ENCODE results near the gene SPNS2. TPM values are rescaled to one million over a fixed set of nuclear protein-coding genes. Genes with fewer than 3 reads are reported as not detected.
A peak's percentile ranks its signal among the peaks of the same experiment; 100 is the strongest.

SPNS2 gene
- total RNA-seq, 1 donor from 2014 or later: 67.0 TPM

DNA sequence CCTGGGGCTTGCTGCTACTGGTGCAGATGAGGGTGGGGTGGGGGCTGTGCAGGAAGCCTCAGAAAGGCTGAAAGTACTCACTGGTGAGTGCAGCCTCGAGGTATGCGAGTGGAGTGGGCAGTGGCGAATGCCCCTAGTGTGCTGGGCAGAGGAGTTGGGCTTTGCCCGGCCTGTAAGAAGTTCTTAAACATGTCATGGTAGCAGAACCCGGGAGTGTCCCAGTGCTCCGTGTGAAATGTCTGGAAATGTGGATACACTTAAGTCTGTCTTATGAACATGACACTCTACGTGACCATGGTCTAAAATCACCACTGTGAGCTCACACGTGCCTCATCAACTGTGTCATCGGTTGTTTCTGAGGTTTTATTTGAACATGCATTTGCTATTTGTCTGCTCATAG, 87.4 kb downstream of the SPNS2 start:
- Histone ChIP-seq H3K9me3 (no peaks in the 10 kb centered on the region), H3K4me1 (peaks cover 15% of the 10 kb centered on the region), H3K36me3 (no peaks in the 10 kb centered on the region), H3K27ac (no peak overlapping the region), H3K4me3 (peak overlapping the region; percentile 56), H3K27me3 (peaks cover 26% of the 10 kb centered on the region)
- peak; percentile 31 for DNase-seq
- TF ChIP-seq, protein P1, sequence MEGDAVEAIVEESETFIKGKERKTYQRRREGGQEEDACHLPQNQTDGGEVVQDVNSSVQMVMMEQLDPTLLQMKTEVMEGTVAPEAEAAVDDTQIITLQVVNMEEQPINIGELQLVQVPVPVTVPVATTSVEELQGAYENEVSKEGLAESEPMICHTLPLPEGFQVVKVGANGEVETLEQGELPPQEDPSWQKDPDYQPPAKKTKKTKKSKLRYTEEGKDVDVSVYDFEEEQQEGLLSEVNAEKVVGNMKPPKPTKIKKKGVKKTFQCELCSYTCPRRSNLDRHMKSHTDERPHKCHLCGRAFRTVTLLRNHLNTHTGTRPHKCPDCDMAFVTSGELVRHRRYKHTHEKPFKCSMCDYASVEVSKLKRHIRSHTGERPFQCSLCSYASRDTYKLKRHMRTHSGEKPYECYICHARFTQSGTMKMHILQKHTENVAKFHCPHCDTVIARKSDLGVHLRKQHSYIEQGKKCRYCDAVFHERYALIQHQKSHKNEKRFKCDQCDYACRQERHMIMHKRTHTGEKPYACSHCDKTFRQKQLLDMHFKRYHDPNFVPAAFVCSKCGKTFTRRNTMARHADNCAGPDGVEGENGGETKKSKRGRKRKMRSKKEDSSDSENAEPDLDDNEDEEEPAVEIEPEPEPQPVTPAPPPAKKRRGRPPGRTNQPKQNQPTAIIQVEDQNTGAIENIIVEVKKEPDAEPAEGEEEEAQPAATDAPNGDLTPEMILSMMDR (IDR thresholded peaks at IDR 0.05): no peak
- ATAC-seq: no peak
- intact Hi-C loops (cut with DNase I): no loop called here

DNA sequence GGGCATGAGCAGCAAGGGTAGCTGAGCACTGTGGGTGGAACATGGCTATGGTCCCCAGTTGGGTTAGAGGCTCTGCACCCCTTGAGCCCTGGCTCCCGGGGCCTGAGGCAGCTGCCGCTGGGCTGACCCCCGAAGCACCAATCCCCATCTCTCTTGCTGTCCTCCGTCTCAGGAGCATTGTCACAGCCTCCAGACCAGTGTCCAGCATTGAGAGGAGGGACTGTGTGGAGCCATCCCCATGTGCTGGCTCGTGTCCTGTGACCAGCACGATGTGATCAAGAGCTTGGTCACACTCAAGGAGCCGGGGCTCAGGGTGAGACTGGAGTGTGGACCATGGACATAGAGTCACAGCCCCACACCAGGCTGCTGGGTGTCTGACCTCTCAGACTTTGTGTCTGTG, 88.5 kb downstream of the SPNS2 start:
- DNase-seq (peak; percentile 52), ATAC-seq (no peak)
- H3K27me3 ChIP-seq: peaks cover 26% of the 10 kb centered on the region
- no peaks in the 10 kb centered on the region for H3K36me3 ChIP-seq
- H3K9me3 ChIP-seq: no peaks in the 10 kb centered on the region
- no peak overlapping the region for H3K4me3 ChIP-seq
- no peak overlapping the region for H3K27ac ChIP-seq
- TF ChIP-seq, protein P1 (IDR thresholded peaks at IDR 0.05): no peak
- H3K4me1 ChIP-seq: peaks cover 23% of the 10 kb centered on the region
- intact Hi-C loops (cut with DNase I): no loop called here

DNA sequence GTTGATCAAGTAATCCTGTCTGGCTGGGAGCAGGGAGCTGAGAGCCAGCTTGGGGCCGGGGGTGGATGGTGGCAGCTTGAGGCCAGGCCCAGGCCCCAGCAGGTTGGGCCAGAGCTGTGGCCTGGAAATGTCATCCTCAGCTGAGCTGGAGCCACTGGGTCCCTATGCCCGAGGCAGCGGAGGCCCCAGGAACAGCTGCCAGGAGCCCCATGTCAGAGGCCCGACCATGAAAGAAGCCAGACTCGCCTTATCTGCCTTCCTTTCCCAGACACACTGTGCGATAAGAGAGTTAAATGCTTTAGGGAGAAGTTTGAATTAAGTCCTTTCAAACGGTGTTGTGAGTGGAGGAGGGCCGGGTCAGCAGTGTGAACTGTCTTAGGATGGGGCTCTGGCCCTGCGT, 89.1 kb downstream of the SPNS2 start:
- no peaks in the 10 kb centered on the region for H3K9me3 ChIP-seq
- no peak for ATAC-seq
- intact Hi-C loops (cut with DNase I): no loop called here
- DNase-seq: peak; percentile 36
- H3K36me3 ChIP-seq: no peaks in the 10 kb centered on the region
- TF ChIP-seq, protein P1 (IDR thresholded peaks at IDR 0.05): no peak
- H3K27me3 ChIP-seq: peaks cover 26% of the 10 kb centered on the region
- H3K27ac ChIP-seq: peak overlapping the region; percentile 42
- peaks cover 23% of the 10 kb centered on the region for H3K4me1 ChIP-seq
- H3K4me3 ChIP-seq: no peak overlapping the region

DNA sequence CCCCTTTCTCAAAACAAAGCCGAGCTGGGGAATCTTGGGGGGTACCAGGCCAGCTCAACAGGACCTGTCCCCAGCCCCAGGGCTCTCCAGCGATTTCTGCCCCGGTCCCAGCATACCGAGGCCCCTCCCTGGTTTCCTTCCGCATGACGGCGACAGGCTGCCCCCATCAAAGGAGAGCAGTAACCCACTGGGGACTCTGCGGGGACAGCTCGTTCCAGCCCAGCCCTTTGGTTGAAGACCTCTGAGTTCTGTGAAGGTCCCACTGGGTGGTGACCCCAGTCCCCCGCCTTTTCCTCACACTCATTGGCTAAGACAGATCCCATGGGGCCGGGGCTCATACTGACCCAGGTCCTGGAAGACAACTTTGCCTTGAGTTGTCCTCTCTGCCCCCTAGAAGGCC, 89.7 kb downstream of the SPNS2 start:
- ATAC-seq (no peak), DNase-seq (peak; percentile 59)
- H3K27me3 ChIP-seq: peaks cover 21% of the 10 kb centered on the region
- peak overlapping the region; percentile 42 for H3K27ac ChIP-seq
- no peak overlapping the region for H3K4me3 ChIP-seq
- peaks cover 19% of the 10 kb centered on the region for H3K4me1 ChIP-seq
- H3K9me3 ChIP-seq: no peaks in the 10 kb centered on the region
- TF ChIP-seq, protein P1 (IDR thresholded peaks at IDR 0.05): no peak
- intact Hi-C loops (cut with DNase I): no loop called here
- no peaks in the 10 kb centered on the region for H3K36me3 ChIP-seq

Other genes with a start within 250 kb of the SPNS2 start
- 64.8 TPM for gene ANKFY1, start 234.9 kb upstream of the SPNS2 start, total RNA-seq
- gene UBE2G1, start 132.2 kb upstream of the SPNS2 start, total RNA-seq: 38.4 TPM
- gene SPNS3, start 64.9 kb upstream of the SPNS2 start, total RNA-seq: 0.87 TPM
- gene MYBBP1A, start 56.5 kb downstream of the SPNS2 start, total RNA-seq: 46.7 TPM
- gene GGT6, start 61.7 kb downstream of the SPNS2 start, total RNA-seq: 5.6 TPM
- gene SMTNL2, start 85.6 kb downstream of the SPNS2 start, total RNA-seq: 2.7 TPM
- 1.7 TPM for gene ALOX15, start 142.8 kb downstream of the SPNS2 start, total RNA-seq
- 39.0 TPM for gene PELP1, start 205.3 kb downstream of the SPNS2 start, total RNA-seq
- gene ARRB2, start 211.8 kb downstream of the SPNS2 start, total RNA-seq: 131 TPM
- 23.2 TPM for gene MED11, start 232.5 kb downstream of the SPNS2 start, total RNA-seq
- gene ZMYND15, start 241.0 kb downstream of the SPNS2 start, total RNA-seq: 9.6 TPM
- 169 TPM for gene CXCL16, start 241.0 kb downstream of the SPNS2 start, total RNA-seq